ENCODE measurements around the gene CHTOP. TPM values are rescaled to one million over a fixed set of nuclear protein-coding genes. Genes with fewer than 3 reads are reported as not detected.

The CHTOP gene
- total RNA-seq (2022), result 85.1 and 90.6 TPM in 2 replicates
- percentile 98 among the genes with signal in this experiment for Bru-seq, nascent RNA
- percentile 97 among the genes with signal in this experiment for BruChase-seq, experiment 1, labeled RNA remaining after a 2-hour chase
- BruChase-seq, experiment 2, labeled RNA remaining after a 6-hour chase, result percentile 92 among the genes with signal in this experiment
- long read RNA-seq, transcript CHTOP-204 (6 exons, 2,096 nt), result minor isoform, 52 of 154 reads
- long read RNA-seq, transcript CHTOP-203 (6 exons, 2,165 nt), result major isoform, 56 of 154 reads
- long read RNA-seq, partial matches to known transcripts, result 14 of 154 reads
- long read RNA-seq, other reads (novel, unspliced or antisense), result 27 of 154 reads

GRCh38 chr1:153633754-153634665 lies at the start of gene CHTOP:
TSS of gene CHTOP (plus strand) at chr1:153634066. CDS start at chr1:153636589, 2,523 bp downstream.
- peaks cover 26% of the 10 kb centered on the region for H3K4me1 ChIP-seq
- peaks cover 5% of the 10 kb centered on the region for H3K9me3 Mint-ChIP-seq (ENCODE audit: unreplicated experiment)
- peaks cover 33% of the 10 kb centered on the region for H3K4me1 Mint-ChIP-seq (ENCODE audit: low read depth, unreplicated experiment)
- H3K27ac Mint-ChIP-seq (ENCODE audit: unreplicated experiment), result peak within 1 kb of the TSS; percentile 99
- TSS peak; percentile 81 for BruUV-seq (replicated peaks)
- intact Hi-C loops (cut with micrococcal nuclease; ENCODE audit: unreplicated experiment), result loop anchor here (2.0 to 5.0 kb wide), 2 partner anchors 37 to 108 kb away; partner anchors contain the start of gene ILF2
- TF ChIP-seq CTCF (IDR thresholded peaks at IDR 0.05; ENCODE audit: insufficient read depth in 1 of 2, low read depth in 1 of 2, low read length in 1 of 2, severe bottlenecking in 1 of 2, unreplicated experiment in 1 of 2), result no peak
- H3K4me3 Mint-ChIP-seq (ENCODE audit: unreplicated experiment), result peak within 1 kb of the TSS; percentile 98
- H3K4me3 ChIP-seq (ENCODE audit: low read depth, low read length), result peak within 1 kb of the TSS; percentile 84
- peak; percentile 95 to 97 for DNase-seq
- H3K36me3 Mint-ChIP-seq (ENCODE audit: insufficient read depth, unreplicated experiment), result peaks cover 57% of the 10 kb centered on the region
- H3K27me3 Mint-ChIP-seq (ENCODE audit: insufficient read depth, unreplicated experiment), result no peaks in the 10 kb centered on the region
- H3K27me3 ChIP-seq (replicated peaks; ENCODE audit: control insufficient read depth, insufficient read depth, low read length), result no peaks in the 10 kb centered on the region
- no peaks in the 10 kb centered on the region for H3K9me3 ChIP-seq
- POLR2A ChIA-PET, result interaction anchor here (0.5 to 2.2 kb wide), 29 partner anchors 10 to 344 kb away, joined by 3 to 34 read pairs (median 4); partner anchors contain the start of genes GATAD2B, INTS3, JTB and S100A14
- CTCF ChIA-PET, result interaction anchor here (0.6 to 2.1 kb wide), 12 partner anchors 14 to 125 kb away, joined by 3 to 16 read pairs (median 4); partner anchors contain the start of genes S100A14 and S100A16
- H3K36me3 ChIP-seq (ENCODE audit: control insufficient read depth, insufficient read depth, low read length), result peaks cover 4% of the 10 kb centered on the region

- Mint-ChIP-seq H3K4me3 (ENCODE audit: unreplicated experiment) (no peak overlapping the region), H3K27me3 (ENCODE audit: insufficient read depth, unreplicated experiment) (no peaks in the 10 kb centered on the region), H3K9me3 (ENCODE audit: unreplicated experiment) (no peaks in the 10 kb centered on the region), H3K36me3 (ENCODE audit: insufficient read depth, unreplicated experiment) (no peaks in the 10 kb centered on the region), H3K4me1 (ENCODE audit: low read depth, unreplicated experiment) (peaks cover 32% of the 10 kb centered on the region), H3K27ac (ENCODE audit: unreplicated experiment) (no peak overlapping the region)
- intact Hi-C loops (cut with micrococcal nuclease; ENCODE audit: unreplicated experiment), result no loop called here
- Histone ChIP-seq H3K36me3 (ENCODE audit: control insufficient read depth, insufficient read depth, low read length) (no peaks in the 10 kb centered on the region), H3K27me3 (replicated peaks; ENCODE audit: control insufficient read depth, insufficient read depth, low read length) (no peaks in the 10 kb centered on the region), H3K4me1 (peaks cover 34% of the 10 kb centered on the region), H3K4me3 (ENCODE audit: low read depth, low read length) (no peak overlapping the region), H3K9me3 (no peaks in the 10 kb centered on the region)
- ChIA-PET POLR2A (no interaction called here), CTCF (no interaction called here)
- DNase-seq, result no peak
- no TSS peak for BruUV-seq (replicated peaks)
- no peak for TF ChIP-seq CTCF (IDR thresholded peaks at IDR 0.05; ENCODE audit: insufficient read depth in 1 of 2, low read depth in 1 of 2, low read length in 1 of 2, severe bottlenecking in 1 of 2, unreplicated experiment in 1 of 2)
Measured at GRCh38 chr1:153585006-153585405, 48.9 kb upstream of the CHTOP start.

GRCh38 chr1:153586347-153586746 lies 47.5 kb upstream of the CHTOP start:
- peaks cover 30% of the 10 kb centered on the region for H3K4me1 ChIP-seq
- H3K27me3 ChIP-seq (replicated peaks; ENCODE audit: control insufficient read depth, insufficient read depth, low read length), result no peaks in the 10 kb centered on the region
- Mint-ChIP-seq H3K4me1 (ENCODE audit: low read depth, unreplicated experiment) (peaks cover 32% of the 10 kb centered on the region), H3K4me3 (ENCODE audit: unreplicated experiment) (no peak overlapping the region), H3K27me3 (ENCODE audit: insufficient read depth, unreplicated experiment) (no peaks in the 10 kb centered on the region), H3K27ac (ENCODE audit: unreplicated experiment) (no peak overlapping the region), H3K36me3 (ENCODE audit: insufficient read depth, unreplicated experiment) (no peaks in the 10 kb centered on the region), H3K9me3 (ENCODE audit: unreplicated experiment) (no peaks in the 10 kb centered on the region)
- POLR2A ChIA-PET, result interaction anchor here (0.5 to 1.0 kb wide), 2 partner anchors 28 to 42 kb away, joined by 3 read pairs; no protein-coding TSS in a partner anchor
- no peak for TF ChIP-seq CTCF (IDR thresholded peaks at IDR 0.05; ENCODE audit: insufficient read depth in 1 of 2, low read depth in 1 of 2, low read length in 1 of 2, severe bottlenecking in 1 of 2, unreplicated experiment in 1 of 2)
- intact Hi-C loops (cut with micrococcal nuclease; ENCODE audit: unreplicated experiment), result no loop called here
- no TSS peak for BruUV-seq (replicated peaks)
- no peaks in the 10 kb centered on the region for H3K9me3 ChIP-seq
- CTCF ChIA-PET, result no interaction called here
- H3K36me3 ChIP-seq (ENCODE audit: control insufficient read depth, insufficient read depth, low read length), result no peaks in the 10 kb centered on the region
- no peak overlapping the region for H3K4me3 ChIP-seq (ENCODE audit: low read depth, low read length)
- no peak for DNase-seq

Data from Caco-2 (cell line).